Left forelimb (tissue), 1 donor: ENCODE data around the gene PCSK2.
A peak's percentile ranks its signal among the peaks of the same experiment; 100 is the strongest.
"Not testable (repeated sequence)": the region's sequence is repeated elsewhere in the genome, so short reads cannot be mapped to it uniquely, and the experiment has no call there.

Source experiments
- DNase-seq: peaks from one replicate; pipeline ENCODE4 v3.0.0-alpha.2; 2018; ENCODE audit warnings: low spot score

PCSK2 gene

GRCh38 chr20:17226410-17227218 lies at the start of gene PCSK2:
PCSK2 (plus strand) TSS chr20:17227040; CDS start chr20:17227306, 266 bp downstream.
- peak; percentile 86 for DNase-seq

- DNase-seq, result no peak
Measured at GRCh38 chr20:17177341-17177740, 49.5 kb upstream of the PCSK2 start.

- DNase-seq, result no peak
Measured at GRCh38 chr20:17179840-17180239, 47.0 kb upstream of the PCSK2 start.

GRCh38 chr20:17189976-17190695 lies 36.7 kb upstream of the PCSK2 start:
- no peak for DNase-seq

GRCh38 chr20:17197041-17197440 lies 29.8 kb upstream of the PCSK2 start:
- no peak for DNase-seq

- DNase-seq, result no peak
Measured at GRCh38 chr20:17202030-17202429, 24.8 kb upstream of the PCSK2 start.

- no peak for DNase-seq
Measured at GRCh38 chr20:17202673-17203072, 24.2 kb upstream of the PCSK2 start.

GRCh38 chr20:17205084-17205813 lies 21.6 kb upstream of the PCSK2 start:
- no peak for DNase-seq

- no peak for DNase-seq
Measured at GRCh38 chr20:17210387-17210786, 16.5 kb upstream of the PCSK2 start.

- no peak for DNase-seq
Measured at GRCh38 chr20:17210983-17211382, 15.9 kb upstream of the PCSK2 start.

- no peak for DNase-seq
Measured at GRCh38 chr20:17215167-17215566, 11.7 kb upstream of the PCSK2 start.

- not testable (repeated sequence) for DNase-seq
Measured at GRCh38 chr20:17219856-17220255, 7.0 kb upstream of the PCSK2 start.

- no peak for DNase-seq
Measured at GRCh38 chr20:17223553-17223952, 3.3 kb upstream of the PCSK2 start.

GRCh38 chr20:17225851-17226409 lies 910 bp upstream of the PCSK2 start:
- no peak for DNase-seq

- no peak for DNase-seq
Measured at GRCh38 chr20:17227219-17227575, 357 bp downstream of the PCSK2 start.

GRCh38 chr20:17227669-17228623 lies 1.1 kb downstream of the PCSK2 start:
- DNase-seq, result no peak

GRCh38 chr20:17228624-17229061 lies 1.8 kb downstream of the PCSK2 start:
- DNase-seq, result no peak

- no peak for DNase-seq
Measured at GRCh38 chr20:17229256-17229655, 2.4 kb downstream of the PCSK2 start.

GRCh38 chr20:17233626-17234025 lies 6.8 kb downstream of the PCSK2 start:
- DNase-seq, result no peak

- DNase-seq, result no peak
Measured at GRCh38 chr20:17236766-17237165, 9.9 kb downstream of the PCSK2 start.

- DNase-seq, result no peak
Measured at GRCh38 chr20:17248224-17248623, 21.4 kb downstream of the PCSK2 start.
